Subcutaneous adipose tissue (tissue), 4 donors: Measurements from ENCODE around the gene SHANK2. TPM values are rescaled to one million over a fixed set of nuclear protein-coding genes. Genes with fewer than 3 reads are reported as not detected.

ENCODE experiments used
- total RNA-seq, 4 donors: library from RNA; depleted of rRNA; stranded (reverse); fragments of >200 nt; gene quantifications; one replicate each; pipeline ENCODE4 v1.1.0, GENCODE V29; 2016
- TF ChIP-seq, protein P1 (sequence below): fragments of 450-650 bp; IDR thresholded peaks from one replicate; pipeline ENCODE4 v1.5.1; 2016; ENCODE audit warnings: low read depth, mild to moderate bottlenecking, control low read depth, antibody characterized with exemption, moderate library complexity

Gene SHANK2
- total RNA-seq, 4 donors from 2014 or later = 0.66 to 4.3 (median 1.1) TPM

- TF ChIP-seq, protein P1, sequence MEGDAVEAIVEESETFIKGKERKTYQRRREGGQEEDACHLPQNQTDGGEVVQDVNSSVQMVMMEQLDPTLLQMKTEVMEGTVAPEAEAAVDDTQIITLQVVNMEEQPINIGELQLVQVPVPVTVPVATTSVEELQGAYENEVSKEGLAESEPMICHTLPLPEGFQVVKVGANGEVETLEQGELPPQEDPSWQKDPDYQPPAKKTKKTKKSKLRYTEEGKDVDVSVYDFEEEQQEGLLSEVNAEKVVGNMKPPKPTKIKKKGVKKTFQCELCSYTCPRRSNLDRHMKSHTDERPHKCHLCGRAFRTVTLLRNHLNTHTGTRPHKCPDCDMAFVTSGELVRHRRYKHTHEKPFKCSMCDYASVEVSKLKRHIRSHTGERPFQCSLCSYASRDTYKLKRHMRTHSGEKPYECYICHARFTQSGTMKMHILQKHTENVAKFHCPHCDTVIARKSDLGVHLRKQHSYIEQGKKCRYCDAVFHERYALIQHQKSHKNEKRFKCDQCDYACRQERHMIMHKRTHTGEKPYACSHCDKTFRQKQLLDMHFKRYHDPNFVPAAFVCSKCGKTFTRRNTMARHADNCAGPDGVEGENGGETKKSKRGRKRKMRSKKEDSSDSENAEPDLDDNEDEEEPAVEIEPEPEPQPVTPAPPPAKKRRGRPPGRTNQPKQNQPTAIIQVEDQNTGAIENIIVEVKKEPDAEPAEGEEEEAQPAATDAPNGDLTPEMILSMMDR = no peak
These were observed 3.7 kb downstream of the SHANK2 start for GRCh38 chr11:71248656-71249055.

DNA sequence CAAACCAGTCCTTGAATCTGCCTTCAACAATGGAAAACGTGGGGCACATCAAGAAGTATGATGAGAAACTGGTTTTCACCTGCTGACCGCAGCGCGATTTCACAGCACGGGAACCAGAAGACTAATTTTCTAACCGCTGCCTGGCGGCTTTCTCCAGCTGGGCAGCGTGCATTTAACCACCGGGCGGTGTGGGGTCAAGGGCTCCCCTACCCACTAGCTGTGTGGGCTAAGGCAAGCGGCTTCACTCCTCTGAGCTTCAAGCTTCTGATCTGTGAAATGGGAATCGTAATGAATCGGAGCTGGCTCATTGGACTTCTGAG is 4.2 kb downstream of the SHANK2 start:
- TF ChIP-seq, protein P1 = no peak

GRCh38 chr11:71247551-71248250 is 4.7 kb downstream of the SHANK2 start:
- TF ChIP-seq, protein P1 = no peak

GRCh38 chr11:71246559-71246958 is 5.8 kb downstream of the SHANK2 start:
- TF ChIP-seq, protein P1 = no peak

GRCh38 chr11:71245601-71246391 is 6.6 kb downstream of the SHANK2 start:
- TF ChIP-seq, protein P1 = no peak

DNA sequence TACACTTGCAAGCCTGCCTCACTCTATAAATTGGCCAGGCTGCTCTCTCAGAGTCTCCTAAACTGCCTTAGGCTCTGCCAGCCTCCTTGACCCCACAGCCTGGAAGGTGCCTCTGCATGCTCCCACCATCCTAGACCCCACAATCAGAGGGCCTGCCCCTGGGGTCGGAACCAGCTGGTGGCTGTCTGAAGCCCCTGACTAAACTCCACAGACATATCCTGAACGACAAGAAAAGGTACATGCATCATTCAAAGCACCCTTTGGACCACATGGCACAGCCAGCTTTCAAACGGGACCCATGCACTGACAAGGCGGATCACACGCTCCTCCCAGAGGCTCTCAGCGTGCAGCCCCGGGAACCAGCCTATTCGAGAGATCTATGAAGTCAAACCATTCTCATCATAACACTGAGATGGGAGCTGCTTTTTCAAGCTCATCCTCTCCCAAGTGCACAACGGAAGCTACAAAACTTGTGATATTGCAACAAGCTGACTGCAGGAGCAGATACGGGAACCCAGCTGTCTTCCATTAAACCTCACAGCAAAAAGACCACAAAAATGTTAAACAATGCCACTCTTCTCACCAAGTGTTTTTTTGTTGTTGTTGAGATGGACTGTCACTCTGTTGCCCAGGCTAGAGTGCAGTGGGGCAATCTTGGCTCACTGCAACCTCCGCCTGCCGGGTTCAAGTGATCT is 8.1 kb downstream of the SHANK2 start:
- TF ChIP-seq, protein P1 = no peak

- TF ChIP-seq, protein P1 = no peak
These were observed 10.0 kb downstream of the SHANK2 start for GRCh38 chr11:71242391-71242790.
